Measurements from ENCODE around the gene PSD4. TPM values are rescaled to one million over a fixed set of nuclear protein-coding genes. Genes with fewer than 3 reads are reported as not detected.

Gene PSD4
- total and polyA plus RNA-seq, 10 donors = 43.9 to 154 (median 88.1) TPM

GRCh38 chr2:113166187-113166645 lies 7.6 kb upstream of the PSD4 start:
- Histone ChIP-seq H3K9me3 (no peaks in the 10 kb centered on the region), H3K27ac (no peak overlapping the region), H3K36me3 (no peaks in the 10 kb centered on the region), H3K4me1 (peaks cover 15 to 52% (median 36%) of the 10 kb centered on the region in 6 donors), H3K4me3 (no peak overlapping the region), H3K27me3 (replicated peaks in 1 of 7) (no peaks in the 10 kb centered on the region)
- WGBS, 5 donors = 90 to 95% (median 94%) methylated on average over 7 of the region's 7 CpGs
- no peak for DNase-seq
- intact Hi-C loops (cut with DNase I; ENCODE audit: low total_unique reads) = no loop called here
- TF ChIP-seq POLR2A (IDR thresholded peaks at IDR 0.05) (no peak), POLR2AphosphoS5 (IDR thresholded peaks at IDR 0.05) (no peak), CTCF (IDR thresholded peaks at IDR 0.05 in 8 of 11, conservative IDR thresholded peaks at IDR 0.05 in 3 of 11) (no peak)

- Histone ChIP-seq H3K9me3 (no peaks in the 10 kb centered on the region), H3K4me3 (no peak overlapping the region), H3K27ac (peak overlapping the region in 6 of 8 donors; percentile 22 to 85 (median 76)), H3K4me1 (peaks cover 16 to 63% (median 42%) of the 10 kb centered on the region in 6 donors), H3K36me3 (no peaks in the 10 kb centered on the region), H3K27me3 (replicated peaks in 1 of 7) (no peaks in the 10 kb centered on the region)
- intact Hi-C loops (cut with DNase I; ENCODE audit: low total_unique reads) = no loop called here
- DNase-seq = peak; percentile 80
- WGBS, 5 donors = 52 to 60% (median 58%) methylated on average over 12 of the region's 12 CpGs
- no peak for TF ChIP-seq CTCF (IDR thresholded peaks at IDR 0.05 in 8 of 11, conservative IDR thresholded peaks at IDR 0.05 in 3 of 11)
- peak in 2 of 3 donors; percentile 38 to 39 for TF ChIP-seq POLR2AphosphoS5 (IDR thresholded peaks at IDR 0.05)
These were observed 6.4 kb upstream of the PSD4 start for GRCh38 chr2:113167115-113167932.

GRCh38 chr2:113167962-113168340 lies 5.8 kb upstream of the PSD4 start:
- intact Hi-C loops (cut with DNase I; ENCODE audit: low total_unique reads) = no loop called here
- Histone ChIP-seq H3K27ac (peak overlapping the region in 6 of 8 donors; percentile 9 to 85 (median 76)), H3K4me3 (no peak overlapping the region), H3K36me3 (no peaks in the 10 kb centered on the region), H3K9me3 (no peaks in the 10 kb centered on the region), H3K4me1 (peaks cover 22 to 69% (median 48%) of the 10 kb centered on the region in 6 donors), H3K27me3 (replicated peaks in 1 of 7) (no peaks in the 10 kb centered on the region)
- TF ChIP-seq CTCF (IDR thresholded peaks at IDR 0.05 in 8 of 11, conservative IDR thresholded peaks at IDR 0.05 in 3 of 11) (no peak), POLR2AphosphoS5 (IDR thresholded peaks at IDR 0.05) (no peak), POLR2A (IDR thresholded peaks at IDR 0.05) (no peak)
- peak; percentile 36 for DNase-seq
- 87 to 98% (median 91%) methylated on average over 6 of the region's 6 CpGs for WGBS, 5 donors

- Histone ChIP-seq H3K4me3 (peak overlapping the region in 1 of 8 donors; percentile 41), H3K9me3 (no peaks in the 10 kb centered on the region), H3K27me3 (replicated peaks in 1 of 7) (no peaks in the 10 kb centered on the region), H3K36me3 (no peaks in the 10 kb centered on the region), H3K4me1 (peaks cover 26 to 80% (median 56%) of the 10 kb centered on the region in 6 donors), H3K27ac (peak overlapping the region in 7 of 8 donors; percentile 54 to 85 (median 75))
- WGBS, 5 donors = 66 to 77% (median 67%) methylated on average over 8 of the region's 8 CpGs
- peak; percentile 51 for DNase-seq
- intact Hi-C loops (cut with DNase I; ENCODE audit: low total_unique reads) = no loop called here
- no peak for TF ChIP-seq POLR2A (IDR thresholded peaks at IDR 0.05)
- peak in 1 of 3 donors; percentile 26 for TF ChIP-seq POLR2AphosphoS5 (IDR thresholded peaks at IDR 0.05)
- no peak for TF ChIP-seq CTCF (IDR thresholded peaks at IDR 0.05 in 8 of 11, conservative IDR thresholded peaks at IDR 0.05 in 3 of 11)
These were observed 4.7 kb upstream of the PSD4 start for GRCh38 chr2:113169002-113169530.
